ENCODE data around the gene MDM4.
"Not testable (repeated sequence)": the region's sequence is repeated elsewhere in the genome, so short reads cannot be mapped to it uniquely, and the experiment has no call there.

Gene MDM4

GRCh38 chr1:204477036-204477740 lies 39.0 kb upstream of the MDM4 start:
- no peak for TF ChIP-seq JUND (IDR thresholded peaks at IDR 0.05; ENCODE audit: low read depth)
- in situ Hi-C loops (cut with HindIII; ENCODE audit: low pct_unique_long_range_greater_than_20kb, low sequenced_read_pairs): no loop called here
- DNase-seq (ENCODE audit: low read depth in 1 of 2, low spot score in 1 of 2): peak in 1 of 2 experiments; percentile 26

- no peak for TF ChIP-seq JUND (IDR thresholded peaks at IDR 0.05; ENCODE audit: low read depth)
- DNase-seq (ENCODE audit: low read depth in 1 of 2, low spot score in 1 of 2): no peak
- in situ Hi-C loops (cut with HindIII; ENCODE audit: low pct_unique_long_range_greater_than_20kb, low sequenced_read_pairs): no loop called here
These were observed 37.9 kb upstream of the MDM4 start for GRCh38 chr1:204478172-204478899.

- DNase-seq (ENCODE audit: low read depth in 1 of 2, low spot score in 1 of 2): no peak
- in situ Hi-C loops (cut with HindIII; ENCODE audit: low pct_unique_long_range_greater_than_20kb, low sequenced_read_pairs): no loop called here
- TF ChIP-seq JUND (IDR thresholded peaks at IDR 0.05; ENCODE audit: low read depth): no peak
These were observed 37.3 kb upstream of the MDM4 start for GRCh38 chr1:204478921-204479320.

- in situ Hi-C loops (cut with HindIII; ENCODE audit: low pct_unique_long_range_greater_than_20kb, low sequenced_read_pairs): no loop called here
- TF ChIP-seq JUND (IDR thresholded peaks at IDR 0.05; ENCODE audit: low read depth): no peak
- DNase-seq (ENCODE audit: low read depth in 1 of 2, low spot score in 1 of 2): peak; percentile 76 to 95
These were observed 36.6 kb upstream of the MDM4 start for GRCh38 chr1:204479387-204480136.

GRCh38 chr1:204480515-204480914 lies 35.7 kb upstream of the MDM4 start:
- TF ChIP-seq JUND (IDR thresholded peaks at IDR 0.05; ENCODE audit: low read depth): no peak
- no peak for DNase-seq (ENCODE audit: low read depth in 1 of 2, low spot score in 1 of 2)
- in situ Hi-C loops (cut with HindIII; ENCODE audit: low pct_unique_long_range_greater_than_20kb, low sequenced_read_pairs): no loop called here

GRCh38 chr1:204483791-204484190 lies 32.4 kb upstream of the MDM4 start:
- in situ Hi-C loops (cut with HindIII; ENCODE audit: low pct_unique_long_range_greater_than_20kb, low sequenced_read_pairs): no loop called here
- no peak for DNase-seq (ENCODE audit: low read depth in 1 of 2, low spot score in 1 of 2)
- no peak for TF ChIP-seq JUND (IDR thresholded peaks at IDR 0.05; ENCODE audit: low read depth)

GRCh38 chr1:204486513-204487255 lies 29.5 kb upstream of the MDM4 start:
- DNase-seq (ENCODE audit: low read depth in 1 of 2, low spot score in 1 of 2); in situ Hi-C loops (cut with HindIII; ENCODE audit: low pct_unique_long_range_greater_than_20kb, low sequenced_read_pairs): not testable (repeated sequence)

- DNase-seq (ENCODE audit: low read depth in 1 of 2, low spot score in 1 of 2): no peak
- in situ Hi-C loops (cut with HindIII; ENCODE audit: low pct_unique_long_range_greater_than_20kb, low sequenced_read_pairs): no loop called here
These were observed 29.0 kb upstream of the MDM4 start for GRCh38 chr1:204487256-204487615.

GRCh38 chr1:204491655-204492054 lies 24.6 kb upstream of the MDM4 start:
- no peak for TF ChIP-seq JUND (IDR thresholded peaks at IDR 0.05; ENCODE audit: low read depth)
- DNase-seq (ENCODE audit: low read depth in 1 of 2, low spot score in 1 of 2): no peak
- in situ Hi-C loops (cut with HindIII; ENCODE audit: low pct_unique_long_range_greater_than_20kb, low sequenced_read_pairs): no loop called here

More at GRCh38 chr1:204487256-204487615, 29.0 kb upstream of the MDM4 start:
- TF ChIP-seq JUND (IDR thresholded peaks at IDR 0.05; ENCODE audit: low read depth): no peak

GRCh38 chr1:204493145-204493983 lies 22.8 kb upstream of the MDM4 start:
- no peak for TF ChIP-seq JUND (IDR thresholded peaks at IDR 0.05; ENCODE audit: low read depth)
- in situ Hi-C loops (cut with HindIII; ENCODE audit: low pct_unique_long_range_greater_than_20kb, low sequenced_read_pairs): no loop called here
- peak in 1 of 2 experiments; percentile 51 for DNase-seq (ENCODE audit: low read depth in 1 of 2, low spot score in 1 of 2)

GRCh38 chr1:204493984-204494280 lies 22.3 kb upstream of the MDM4 start:
- no peak for TF ChIP-seq JUND (IDR thresholded peaks at IDR 0.05; ENCODE audit: low read depth)
- in situ Hi-C loops (cut with HindIII; ENCODE audit: low pct_unique_long_range_greater_than_20kb, low sequenced_read_pairs): no loop called here
- peak; percentile 52 to 71 for DNase-seq (ENCODE audit: low read depth in 1 of 2, low spot score in 1 of 2)

Measured in T47D (cell line).